Aorta (tissue), 5 donors: ENCODE results near the gene MAD1L1. TPM values are rescaled to one million over a fixed set of nuclear protein-coding genes. Genes with fewer than 3 reads are reported as not detected.

Source experiments
- ATAC-seq: fragments of 200-7000 bp; cut with Tn5 transposase; one replicate; pipeline ENCODE4 v1.9.1; 2022; ENCODE audit warnings: moderate library complexity; ENCODE audit not compliant: low FRiP score
- DNase-seq, 2 donors: peaks; one replicate each; pipeline ENCODE4 v3.0.0-alpha.2; 2020
- H3K27ac ChIP-seq, 2 donors: one replicate each; pipeline ENCODE4 v1.5.1; 2013; ENCODE audit warnings: low read length in 2 of 2, mild to moderate bottlenecking in 2 of 2, moderate library complexity in 2 of 2, control low read depth in 1 of 2, inconsistent platforms in 1 of 2, low read depth in 1 of 2
- H3K27me3 ChIP-seq, 2 donors: one replicate each; pipeline ENCODE4 v1.6.1; 2013; ENCODE audit warnings: control low read depth in 1 of 2, low read length in 1 of 2, mild to moderate bottlenecking in 1 of 2, moderate library complexity in 1 of 2; ENCODE audit not compliant: insufficient read depth in 2 of 2, control insufficient read depth in 1 of 2
- H3K36me3 ChIP-seq, 2 donors: one replicate each; pipeline ENCODE4 v1.6.1; 2013; ENCODE audit warnings: control low read depth in 1 of 2, low read length in 1 of 2, mild to moderate bottlenecking in 1 of 2; ENCODE audit not compliant: insufficient read depth in 2 of 2, control insufficient read depth in 1 of 2
- H3K4me1 ChIP-seq, 2 donors: one replicate each; pipeline ENCODE4 v1.6.1; 2013; ENCODE audit warnings: low read length in 2 of 2, control low read depth in 1 of 2, mild to moderate bottlenecking in 1 of 2, moderate library complexity in 1 of 2; ENCODE audit not compliant: insufficient read depth in 2 of 2, control insufficient read depth in 1 of 2
- H3K4me3 ChIP-seq, 2 donors: one replicate each; pipeline ENCODE4 v1.5.1; 2013; ENCODE audit warnings: low read length in 2 of 2, control low read depth in 1 of 2, mild to moderate bottlenecking in 1 of 2
- H3K9me3 ChIP-seq: one replicate; pipeline ENCODE4 v1.6.1; 2013; ENCODE audit warnings: mild to moderate bottlenecking, low read length; ENCODE audit not compliant: control insufficient read depth
- WGBS, 2 donors: extraction: QIAGEN DNeasy Blood & Tissue Kit; methylation state at CpG; one replicate each; pipeline ENCODE4 v1.1.7; 2013; 5-methylcytosine and 5-hydroxymethylcytosine counted together
- intact Hi-C, 2 donors: fragments of 100-400 bp; cut with DNase I; formaldehyde crosslinking; loops; one replicate each; pipeline versions ENCODE4 v1.14.2 to v1.15.0; 2022
- polyA plus RNA-seq, 2 donors: library from polyadenylated mRNA; stranded (reverse); fragments of 200-250 nt; gene quantifications; one replicate each; pipeline ENCODE4 v1.2.3, GENCODE V29; 2013
- total RNA-seq, 2 donors: library from RNA; stranded (reverse); fragmentation: NEBNext Ultra II Directional; extraction: Animal tissue kit (Norgen Biotek cat#: 25700); gene quantifications; one replicate each; pipeline ENCODE4 v1.2.1, GENCODE V29; 2021
- donor health status: healthy with polysubstance abuse.
- donor health status: Bipolar disorder and iron deficiency.
- donor health status: DM: no; HTN: no; CAD: no.
- donor health status: DM: no; HTN: no; CAD: no.
- donor health status: DM: yes; HTN: yes; CAD: no.

The MAD1L1 gene
- total and polyA plus RNA-seq, 4 donors: 14.8 to 35.8 (median 20.2) TPM

- Histone ChIP-seq H3K4me3 (no peak overlapping the region), H3K27ac (no peak overlapping the region), H3K27me3 (no peaks in the 10 kb centered on the region), H3K4me1 (peaks cover 0 to 3% of the 10 kb centered on the region in 2 donors), H3K36me3 (peaks cover 0 to 2% of the 10 kb centered on the region in 2 donors), H3K9me3 (no peaks in the 10 kb centered on the region)
- intact Hi-C loops: no loop called here
- 89 to 92% methylated on average over 8 of the region's 8 CpGs for WGBS, 2 donors
- no peak for ATAC-seq
- no peak for DNase-seq
Observed at GRCh38 chr7:2228921-2229320, 3.8 kb downstream of the MAD1L1 start.

GRCh38 chr7:2227699-2228098, 5.0 kb downstream of the MAD1L1 start:
- ATAC-seq (no peak), DNase-seq (no peak)
- intact Hi-C loops: no loop called here
- Histone ChIP-seq H3K9me3 (no peaks in the 10 kb centered on the region), H3K36me3 (peaks cover 0 to 2% of the 10 kb centered on the region in 2 donors), H3K27ac (no peak overlapping the region), H3K4me3 (no peak overlapping the region), H3K4me1 (no peaks in the 10 kb centered on the region), H3K27me3 (no peaks in the 10 kb centered on the region)
- 85 to 87% methylated on average over 13 to 15 of the region's 15 CpGs for WGBS, 2 donors

- no peaks in the 10 kb centered on the region for H3K4me1 ChIP-seq
- DNase-seq: no peak
- no peak overlapping the region for H3K4me3 ChIP-seq
- no peaks in the 10 kb centered on the region for H3K9me3 ChIP-seq
- WGBS, 2 donors: 94 to 95% methylated on average over 13 of the region's 13 CpGs
- no peak for ATAC-seq
- intact Hi-C loops: no loop called here
- H3K27me3 ChIP-seq: no peaks in the 10 kb centered on the region
- no peak overlapping the region for H3K27ac ChIP-seq
- peaks cover 0 to 2% of the 10 kb centered on the region in 2 donors for H3K36me3 ChIP-seq
Observed at GRCh38 chr7:2225830-2226229, 6.9 kb downstream of the MAD1L1 start.

GRCh38 chr7:2225336-2225735, 7.4 kb downstream of the MAD1L1 start:
- Histone ChIP-seq H3K27me3 (no peaks in the 10 kb centered on the region), H3K9me3 (no peaks in the 10 kb centered on the region), H3K4me1 (no peaks in the 10 kb centered on the region), H3K27ac (no peak overlapping the region), H3K4me3 (no peak overlapping the region), H3K36me3 (peaks cover 0 to 2% of the 10 kb centered on the region in 2 donors)
- ATAC-seq: no peak
- 91 to 93% methylated on average over 14 of the region's 14 CpGs for WGBS, 2 donors
- no peak for DNase-seq
- intact Hi-C loops: no loop called here

- Histone ChIP-seq H3K27me3 (no peaks in the 10 kb centered on the region), H3K36me3 (peaks cover 0 to 2% of the 10 kb centered on the region in 2 donors), H3K27ac (no peak overlapping the region), H3K9me3 (no peaks in the 10 kb centered on the region), H3K4me3 (no peak overlapping the region), H3K4me1 (no peaks in the 10 kb centered on the region)
- 84 to 89% methylated on average over 4 of the region's 4 CpGs for WGBS, 2 donors
- intact Hi-C loops: no loop called here
- DNase-seq (no peak), ATAC-seq (no peak)
Observed at GRCh38 chr7:2224934-2225333, 7.8 kb downstream of the MAD1L1 start.

- WGBS, 2 donors: 93% methylated on average over 13 of the region's 13 CpGs
Observed at GRCh38 chr7:2224491-2224928, 8.2 kb downstream of the MAD1L1 start.

GRCh38 chr7:2223321-2223720, 9.4 kb downstream of the MAD1L1 start:
- intact Hi-C loops: no loop called here
- Histone ChIP-seq H3K27me3 (no peaks in the 10 kb centered on the region), H3K4me3 (no peak overlapping the region), H3K9me3 (no peaks in the 10 kb centered on the region), H3K27ac (no peak overlapping the region), H3K4me1 (no peaks in the 10 kb centered on the region), H3K36me3 (peaks cover 0 to 2% of the 10 kb centered on the region in 2 donors)
- 95% methylated on average over 17 of the region's 17 CpGs for WGBS, 2 donors
- DNase-seq (no peak), ATAC-seq (no peak)

More at GRCh38 chr7:2224491-2224928, 8.2 kb downstream of the MAD1L1 start:
- Histone ChIP-seq H3K36me3 (peaks cover 0 to 2% of the 10 kb centered on the region in 2 donors), H3K27me3 (no peaks in the 10 kb centered on the region), H3K4me3 (no peak overlapping the region), H3K9me3 (no peaks in the 10 kb centered on the region), H3K27ac (no peak overlapping the region), H3K4me1 (no peaks in the 10 kb centered on the region)
- no peak for DNase-seq
- intact Hi-C loops: no loop called here
- no peak for ATAC-seq

- H3K9me3 ChIP-seq: no peaks in the 10 kb centered on the region
- intact Hi-C loops: no loop called here
- no peak for ATAC-seq
- no peak overlapping the region for H3K27ac ChIP-seq
- no peak overlapping the region for H3K4me3 ChIP-seq
- peaks cover 0 to 2% of the 10 kb centered on the region in 2 donors for H3K36me3 ChIP-seq
- no peaks in the 10 kb centered on the region for H3K27me3 ChIP-seq
- no peaks in the 10 kb centered on the region for H3K4me1 ChIP-seq
- no peak for DNase-seq
- WGBS, 2 donors: 94 to 95% methylated on average over 22 of the region's 22 CpGs
Observed at GRCh38 chr7:2222516-2222915, 10.2 kb downstream of the MAD1L1 start.

- ATAC-seq (no peak), DNase-seq (no peak)
- peaks cover 0 to 8% of the 10 kb centered on the region in 2 donors for H3K36me3 ChIP-seq
- H3K9me3 ChIP-seq: no peaks in the 10 kb centered on the region
- no peaks in the 10 kb centered on the region for H3K27me3 ChIP-seq
- no peak overlapping the region for H3K27ac ChIP-seq
- WGBS, 2 donors: 89 to 97% methylated on average over 17 of the region's 17 CpGs
- H3K4me3 ChIP-seq: no peak overlapping the region
- H3K4me1 ChIP-seq: no peaks in the 10 kb centered on the region
- intact Hi-C loops: no loop called here
Observed at GRCh38 chr7:2220954-2221353, 11.8 kb downstream of the MAD1L1 start.
